ENCODE data around the gene CAMTA1.

DNA sequence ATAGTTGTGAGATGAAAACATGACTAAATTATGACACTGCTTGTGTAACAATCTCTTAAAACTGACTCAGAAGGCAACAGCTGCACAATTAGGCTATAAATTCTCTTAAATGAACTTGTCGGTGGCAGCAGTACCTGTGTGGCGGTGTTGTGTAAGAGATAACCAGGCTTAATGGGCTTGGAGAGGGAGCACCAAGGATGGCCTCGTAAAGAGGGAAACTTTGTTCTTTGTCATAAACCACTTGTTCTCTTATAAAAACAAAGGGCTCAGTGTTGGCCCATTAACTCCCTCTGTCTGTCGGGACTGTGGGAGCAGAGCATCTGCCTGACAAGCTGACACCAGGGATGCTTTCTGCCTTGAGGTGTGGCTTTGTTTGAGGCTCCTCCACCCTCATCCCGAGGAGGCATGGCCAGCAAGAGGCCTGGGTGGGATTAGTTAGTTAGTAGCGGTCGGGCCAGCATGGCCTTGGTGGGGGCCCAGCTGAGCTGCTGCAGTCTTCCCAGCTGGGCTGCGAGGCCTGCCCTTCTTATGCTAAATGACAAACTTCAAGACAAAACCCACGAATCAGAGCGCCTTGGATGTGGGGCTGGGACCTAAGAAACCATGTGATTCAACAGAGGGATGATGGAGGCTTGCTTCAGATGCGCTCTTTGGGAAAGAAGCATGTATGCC lies 171.4 kb downstream of the CAMTA1 start:
- TF ChIP-seq, protein P1, sequence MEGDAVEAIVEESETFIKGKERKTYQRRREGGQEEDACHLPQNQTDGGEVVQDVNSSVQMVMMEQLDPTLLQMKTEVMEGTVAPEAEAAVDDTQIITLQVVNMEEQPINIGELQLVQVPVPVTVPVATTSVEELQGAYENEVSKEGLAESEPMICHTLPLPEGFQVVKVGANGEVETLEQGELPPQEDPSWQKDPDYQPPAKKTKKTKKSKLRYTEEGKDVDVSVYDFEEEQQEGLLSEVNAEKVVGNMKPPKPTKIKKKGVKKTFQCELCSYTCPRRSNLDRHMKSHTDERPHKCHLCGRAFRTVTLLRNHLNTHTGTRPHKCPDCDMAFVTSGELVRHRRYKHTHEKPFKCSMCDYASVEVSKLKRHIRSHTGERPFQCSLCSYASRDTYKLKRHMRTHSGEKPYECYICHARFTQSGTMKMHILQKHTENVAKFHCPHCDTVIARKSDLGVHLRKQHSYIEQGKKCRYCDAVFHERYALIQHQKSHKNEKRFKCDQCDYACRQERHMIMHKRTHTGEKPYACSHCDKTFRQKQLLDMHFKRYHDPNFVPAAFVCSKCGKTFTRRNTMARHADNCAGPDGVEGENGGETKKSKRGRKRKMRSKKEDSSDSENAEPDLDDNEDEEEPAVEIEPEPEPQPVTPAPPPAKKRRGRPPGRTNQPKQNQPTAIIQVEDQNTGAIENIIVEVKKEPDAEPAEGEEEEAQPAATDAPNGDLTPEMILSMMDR (IDR thresholded peaks at IDR 0.05), result no peak
- TF ChIP-seq POLR2A (IDR thresholded peaks at IDR 0.05) (no peak), POLR2AphosphoS5 (IDR thresholded peaks at IDR 0.05) (no peak)
